ENCODE results near the gene HRH2.
A peak's percentile ranks its signal among the peaks of the same experiment; 100 is the strongest.

HRH2 gene

DNA sequence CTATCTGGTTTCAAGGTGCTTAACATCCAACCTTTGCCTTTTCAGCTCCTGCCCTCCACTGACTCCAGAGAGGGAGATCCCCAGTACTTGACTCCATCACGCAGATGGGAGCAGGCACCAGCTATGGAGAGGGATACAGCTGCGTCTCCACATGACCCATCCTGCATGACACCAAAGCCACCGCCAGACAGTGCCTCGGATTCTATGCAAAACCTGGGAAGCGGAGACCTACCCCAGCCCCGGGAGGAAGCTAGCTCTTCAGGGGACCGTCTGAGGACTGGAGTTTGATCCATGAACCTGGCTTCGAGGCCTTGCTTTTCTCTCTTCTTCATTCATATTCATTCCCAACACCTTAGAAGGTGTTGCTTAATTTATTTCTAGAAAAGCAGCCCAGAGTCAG, 24.8 kb downstream of the HRH2 start:
- Histone ChIP-seq H3K27ac (peak overlapping the region in 1 of 2 donors; percentile 13), H3K4me3 (no peak overlapping the region)
- DNase-seq (ENCODE audit: low spot score) = no peak
- TF ChIP-seq, protein P1, sequence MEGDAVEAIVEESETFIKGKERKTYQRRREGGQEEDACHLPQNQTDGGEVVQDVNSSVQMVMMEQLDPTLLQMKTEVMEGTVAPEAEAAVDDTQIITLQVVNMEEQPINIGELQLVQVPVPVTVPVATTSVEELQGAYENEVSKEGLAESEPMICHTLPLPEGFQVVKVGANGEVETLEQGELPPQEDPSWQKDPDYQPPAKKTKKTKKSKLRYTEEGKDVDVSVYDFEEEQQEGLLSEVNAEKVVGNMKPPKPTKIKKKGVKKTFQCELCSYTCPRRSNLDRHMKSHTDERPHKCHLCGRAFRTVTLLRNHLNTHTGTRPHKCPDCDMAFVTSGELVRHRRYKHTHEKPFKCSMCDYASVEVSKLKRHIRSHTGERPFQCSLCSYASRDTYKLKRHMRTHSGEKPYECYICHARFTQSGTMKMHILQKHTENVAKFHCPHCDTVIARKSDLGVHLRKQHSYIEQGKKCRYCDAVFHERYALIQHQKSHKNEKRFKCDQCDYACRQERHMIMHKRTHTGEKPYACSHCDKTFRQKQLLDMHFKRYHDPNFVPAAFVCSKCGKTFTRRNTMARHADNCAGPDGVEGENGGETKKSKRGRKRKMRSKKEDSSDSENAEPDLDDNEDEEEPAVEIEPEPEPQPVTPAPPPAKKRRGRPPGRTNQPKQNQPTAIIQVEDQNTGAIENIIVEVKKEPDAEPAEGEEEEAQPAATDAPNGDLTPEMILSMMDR (IDR thresholded peaks at IDR 0.05) = no peak

DNA sequence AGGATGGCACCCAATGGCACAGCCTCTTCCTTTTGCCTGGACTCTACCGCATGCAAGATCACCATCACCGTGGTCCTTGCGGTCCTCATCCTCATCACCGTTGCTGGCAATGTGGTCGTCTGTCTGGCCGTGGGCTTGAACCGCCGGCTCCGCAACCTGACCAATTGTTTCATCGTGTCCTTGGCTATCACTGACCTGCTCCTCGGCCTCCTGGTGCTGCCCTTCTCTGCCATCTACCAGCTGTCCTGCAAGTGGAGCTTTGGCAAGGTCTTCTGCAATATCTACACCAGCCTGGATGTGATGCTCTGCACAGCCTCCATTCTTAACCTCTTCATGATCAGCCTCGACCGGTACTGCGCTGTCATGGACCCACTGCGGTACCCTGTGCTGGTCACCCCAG, 25.4 kb downstream of the HRH2 start:
- TF ChIP-seq, protein P1 (IDR thresholded peaks at IDR 0.05) = no peak
- Histone ChIP-seq H3K4me3 (no peak overlapping the region), H3K27ac (no peak overlapping the region)
- DNase-seq (ENCODE audit: low spot score) = no peak

DNA sequence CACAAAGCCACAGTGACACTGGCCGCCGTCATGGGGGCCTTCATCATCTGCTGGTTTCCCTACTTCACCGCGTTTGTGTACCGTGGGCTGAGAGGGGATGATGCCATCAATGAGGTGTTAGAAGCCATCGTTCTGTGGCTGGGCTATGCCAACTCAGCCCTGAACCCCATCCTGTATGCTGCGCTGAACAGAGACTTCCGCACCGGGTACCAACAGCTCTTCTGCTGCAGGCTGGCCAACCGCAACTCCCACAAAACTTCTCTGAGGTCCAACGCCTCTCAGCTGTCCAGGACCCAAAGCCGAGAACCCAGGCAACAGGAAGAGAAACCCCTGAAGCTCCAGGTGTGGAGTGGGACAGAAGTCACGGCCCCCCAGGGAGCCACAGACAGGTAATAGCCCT, 26.1 kb downstream of the HRH2 start:
- TF ChIP-seq, protein P1 (IDR thresholded peaks at IDR 0.05) = no peak
- Histone ChIP-seq H3K27ac (no peak overlapping the region), H3K4me3 (no peak overlapping the region)
- DNase-seq (ENCODE audit: low spot score) = no peak

DNA sequence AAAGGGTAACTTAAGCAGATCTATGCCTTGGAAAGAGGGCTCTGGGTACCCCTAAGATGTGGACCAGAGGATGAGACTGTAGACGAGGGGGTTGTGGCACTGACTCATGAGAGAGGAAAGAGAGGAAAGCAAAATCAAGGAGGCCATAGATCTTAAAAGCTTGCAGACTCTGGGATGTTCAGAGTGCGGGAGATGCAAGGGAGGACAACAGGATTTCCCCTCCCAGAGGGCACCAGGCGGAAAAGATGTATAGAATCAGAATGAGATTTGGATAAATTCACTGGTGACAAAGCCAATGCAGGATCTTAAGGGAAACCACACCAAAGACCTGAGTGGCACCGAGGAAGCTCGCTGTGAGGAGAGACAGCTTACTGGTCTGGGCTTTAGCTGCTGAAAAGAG, 27.1 kb downstream of the HRH2 start:
- H3K27ac ChIP-seq = no peak overlapping the region
- TF ChIP-seq, protein P1 (IDR thresholded peaks at IDR 0.05) = no peak
- no peak overlapping the region for H3K4me3 ChIP-seq
- DNase-seq (ENCODE audit: low spot score) = no peak

DNA sequence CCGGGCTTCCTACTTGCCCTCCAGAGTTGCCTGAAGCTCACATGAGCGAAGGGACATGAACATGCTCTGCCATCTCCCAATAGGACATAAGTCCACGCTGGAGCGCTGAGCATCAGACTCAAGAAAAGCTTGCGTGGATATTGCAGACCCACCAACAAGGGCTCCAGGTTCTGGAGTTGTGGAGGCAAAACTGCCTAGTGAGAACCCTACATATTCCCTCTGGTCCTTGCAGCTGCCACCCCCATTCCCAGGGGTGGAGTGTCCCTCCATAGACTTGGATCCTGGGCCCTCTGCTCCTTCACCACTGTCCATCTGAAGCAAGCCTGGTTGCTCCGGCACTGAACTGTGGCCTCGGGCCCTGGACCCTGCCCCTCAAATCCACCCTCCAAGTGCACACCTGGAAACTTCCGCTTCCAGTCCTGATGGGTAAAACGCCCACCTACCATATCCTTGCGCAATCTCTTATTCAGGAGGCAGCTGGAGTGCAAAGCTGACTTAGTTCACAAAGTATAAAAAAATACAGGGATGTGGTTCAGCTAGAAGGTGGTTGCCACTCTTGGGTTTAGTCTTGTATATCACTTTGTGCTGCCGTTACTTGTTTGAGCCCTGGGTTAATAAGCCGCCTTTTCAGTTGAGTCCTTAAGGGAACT, 28.0 kb downstream of the HRH2 start:
- DNase-seq (ENCODE audit: low spot score) = no peak

DNA sequence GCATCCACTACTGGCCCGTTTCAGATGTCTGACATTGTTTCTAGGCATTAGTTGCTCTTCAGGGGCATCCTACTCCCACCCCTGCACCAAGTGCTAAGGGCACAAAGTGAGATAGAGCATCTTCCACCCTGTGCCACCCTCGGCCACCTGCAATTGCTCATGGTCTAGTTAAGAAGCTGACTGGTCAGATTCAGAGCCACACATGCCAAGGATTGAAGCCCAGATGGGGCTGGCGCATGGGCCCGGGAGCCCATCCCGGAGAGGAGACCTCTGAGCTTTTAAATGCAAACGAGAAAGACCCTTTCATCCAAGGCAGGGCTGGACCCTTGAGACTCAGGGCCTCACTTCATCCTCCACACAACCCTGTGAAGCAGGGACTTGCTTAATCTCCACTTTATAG, 28.5 kb downstream of the HRH2 start:
- H3K4me3 ChIP-seq = no peak overlapping the region
- DNase-seq (ENCODE audit: low spot score) = no peak
- TF ChIP-seq, protein P1 (IDR thresholded peaks at IDR 0.05) = no peak
- H3K27ac ChIP-seq = peak overlapping the region; percentile 1 to 81

More for the DNA sequence above, 28.0 kb downstream of the HRH2 start:
- Histone ChIP-seq H3K27ac (no peak overlapping the region), H3K4me3 (no peak overlapping the region)
- TF ChIP-seq, protein P1 (IDR thresholded peaks at IDR 0.05) = no peak

DNA sequence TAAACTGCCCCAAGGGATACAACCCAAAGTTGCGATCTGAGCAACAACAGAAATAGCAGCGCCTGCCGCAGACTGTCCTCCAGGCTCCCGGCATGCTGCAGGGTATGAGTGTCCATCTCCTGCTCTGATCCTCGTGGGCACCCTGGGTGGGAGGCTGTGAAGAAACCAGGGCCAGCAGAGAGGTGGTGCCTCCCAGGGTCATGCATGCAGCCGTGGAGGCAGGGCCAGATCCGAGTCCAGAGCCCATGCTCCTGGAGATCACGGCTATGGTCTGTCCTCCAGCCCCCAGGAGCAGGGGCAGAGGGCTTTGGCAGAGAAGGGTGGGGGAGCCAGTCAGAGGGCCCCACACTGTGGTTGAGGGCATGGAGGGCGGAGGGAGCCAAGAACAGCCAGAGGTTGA, 29.0 kb downstream of the HRH2 start:
- H3K4me3 ChIP-seq = peak overlapping the region; percentile 24
- DNase-seq (ENCODE audit: low spot score) = no peak
- peak overlapping the region; percentile 1 to 81 for H3K27ac ChIP-seq
- TF ChIP-seq, protein P1 (IDR thresholded peaks at IDR 0.05) = no peak
